T-helper 22 cell (primary cell): Measurements from ENCODE around the gene IQCE.

Experiments
- DNase-seq: peaks from one replicate; pipeline ENCODE4 v3.0.0-alpha.2; 2020; ENCODE audit warnings: low read depth

Gene IQCE

DNA sequence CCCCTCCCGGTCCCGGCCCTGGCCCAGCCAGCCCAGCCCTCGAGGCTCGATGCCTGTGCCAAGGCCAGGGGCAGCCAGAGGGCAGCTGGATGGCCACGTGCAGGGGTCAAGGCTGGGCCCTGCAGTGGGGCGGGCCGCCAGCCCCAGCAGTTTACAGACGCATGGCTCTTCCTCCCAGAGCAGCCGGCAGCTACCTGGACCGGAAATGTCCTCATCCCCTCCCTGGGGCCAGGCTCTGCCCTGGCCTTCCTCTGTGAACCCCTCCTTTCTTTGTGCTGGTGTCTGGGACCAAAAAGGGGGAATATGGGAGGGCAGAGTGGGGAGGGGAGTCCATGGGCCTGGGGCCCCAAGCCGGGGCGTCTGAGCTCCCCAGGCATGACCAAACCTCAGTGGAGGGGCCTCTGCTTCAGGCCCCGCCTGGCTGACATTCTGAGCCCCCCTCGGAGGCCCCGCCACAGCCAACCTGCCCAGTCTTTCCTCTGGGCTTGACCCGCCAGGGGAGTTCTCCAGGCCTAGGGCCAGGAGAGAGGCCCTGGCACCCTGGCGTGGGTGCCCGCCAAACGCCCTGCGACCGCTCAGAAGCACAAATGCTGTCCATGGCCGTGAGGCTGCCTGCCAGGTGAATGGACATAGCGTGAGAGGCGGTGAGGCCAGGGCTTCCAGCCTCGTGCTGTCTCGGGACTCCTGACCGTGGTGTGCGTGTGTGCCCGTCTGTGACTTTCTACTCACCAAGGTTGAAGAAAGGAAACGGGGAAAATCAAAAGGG is 104.5 kb downstream of the IQCE start:
- DNase-seq: no peak

DNA sequence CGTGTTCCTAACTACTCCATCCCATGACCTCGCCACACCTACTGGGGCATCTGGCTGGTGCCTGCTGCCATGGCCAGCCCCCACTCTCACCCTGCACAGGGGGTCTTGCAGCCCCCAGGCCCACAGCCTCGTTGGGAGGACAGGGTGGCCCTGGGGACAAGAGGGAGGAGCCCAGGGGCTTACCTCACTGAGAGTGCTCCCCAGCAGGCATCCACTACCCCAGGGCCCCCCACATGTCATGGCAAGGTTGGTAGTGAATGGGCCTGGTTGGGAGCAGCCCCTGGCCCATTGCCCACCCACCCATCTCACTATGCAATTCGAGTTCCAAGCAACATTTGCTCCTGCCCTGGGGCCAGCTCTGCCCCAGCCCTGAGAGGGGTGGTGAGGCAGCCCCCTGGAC is 105.2 kb downstream of the IQCE start:
- no peak for DNase-seq
